ENCODE measurements around the gene SAPCD2. TPM values are rescaled to one million over a fixed set of nuclear protein-coding genes. Genes with fewer than 3 reads are reported as not detected.
A peak's percentile ranks its signal among the peaks of the same experiment; 100 is the strongest.

SAPCD2 gene
- total RNA-seq, 6 experiments from 2014 or later = 0.05 to 0.43 (median 0.22) TPM; not detected in 1

GRCh38 chr9:137031904-137032640 is 38.3 kb downstream of the SAPCD2 start, which contains the start of gene FUT7:
FUT7 (minus strand) TSS chr9:137032088; CDS start chr9:137031991, 97 bp downstream.
- 32% methylated on average over 3 of the region's 16 CpGs for WGBS (ENCODE audit: insufficient coverage, low coverage, low lambda C conversion rate, missing lambda C conversion rate)
- Histone ChIP-seq H3K4me3 (peak within 1 kb of the TSS in 1 of 3 donors; percentile 4), H3K27me3 (no peaks in the 10 kb centered on the region), H3K27ac (peak within 1 kb of the TSS in 1 of 3 donors; percentile 37), H3K36me3 (no peaks in the 10 kb centered on the region), H3K4me1 (peaks cover 0 to 20% (median 10%) of the 10 kb centered on the region in 4 donors), H3K9me3 (no peaks in the 10 kb centered on the region)
- ATAC-seq = no peak
- no peak for DNase-seq
- intact Hi-C loops (cut with DNase I) = loop anchor here (5.0 to 10.0 kb wide), 4 partner anchors 80 to 257 kb away; partner anchors contain the start of genes C8G (in 1 of the 2), FBXW5 (in 1 of the 2), LCN12 (in 1 of the 2) and PHPT1 (in 1 of the 2)
- TF ChIP-seq CTCF (IDR thresholded peaks at IDR 0.05) (no peak), POLR2A (IDR thresholded peaks at IDR 0.05) (no peak)

- 55% methylated on average over 24 of the region's 65 CpGs for WGBS (ENCODE audit: insufficient coverage, low coverage, low lambda C conversion rate, missing lambda C conversion rate)
- Histone ChIP-seq H3K9me3 (no peaks in the 10 kb centered on the region), H3K36me3 (no peaks in the 10 kb centered on the region), H3K4me3 (no peak overlapping the region), H3K27ac (peak overlapping the region in 1 of 3 donors; percentile 58), H3K4me1 (peaks cover 0 to 33% (median 17%) of the 10 kb centered on the region in 4 donors), H3K27me3 (no peaks in the 10 kb centered on the region)
- intact Hi-C loops (cut with DNase I) = loop anchor here (5.0 to 10.0 kb wide), 4 partner anchors 79 to 256 kb away; partner anchors contain the start of genes C8G (in 1 of the 2), FBXW5 (in 1 of the 2), LCN12 (in 1 of the 2) and PHPT1 (in 1 of the 2)
- DNase-seq (peak in 1 of 3 donors; percentile 68), ATAC-seq (no peak)
- no peak for TF ChIP-seq POLR2A (IDR thresholded peaks at IDR 0.05)
- no peak for TF ChIP-seq CTCF (IDR thresholded peaks at IDR 0.05)
These were observed 39.5 kb downstream of the SAPCD2 start for GRCh38 chr9:137030538-137031527.

- Histone ChIP-seq H3K27ac (peak overlapping the region in 1 of 3 donors; percentile 58), H3K4me3 (no peak overlapping the region), H3K9me3 (no peaks in the 10 kb centered on the region), H3K4me1 (peaks cover 0 to 40% (median 20%) of the 10 kb centered on the region in 4 donors), H3K27me3 (no peaks in the 10 kb centered on the region), H3K36me3 (no peaks in the 10 kb centered on the region)
- DNase-seq = no peak
- ATAC-seq = no peak
- WGBS (ENCODE audit: insufficient coverage, low coverage, low lambda C conversion rate, missing lambda C conversion rate) = 40% methylated on average over 1 of the region's 15 CpGs
- intact Hi-C loops (cut with DNase I) = loop anchor here (5.0 to 10.0 kb wide), 4 partner anchors 78 to 255 kb away; partner anchors contain the start of genes C8G (in 1 of the 2), FBXW5 (in 1 of the 2), LCN12 (in 1 of the 2) and PHPT1 (in 1 of the 2)
- TF ChIP-seq POLR2A (IDR thresholded peaks at IDR 0.05) = no peak
- TF ChIP-seq CTCF (IDR thresholded peaks at IDR 0.05) = no peak
These were observed 40.4 kb downstream of the SAPCD2 start for GRCh38 chr9:137030006-137030405.

Measured in right lobe of liver (tissue), 6 donors.